Naive thymus-derived CD4-positive, alpha-beta T cell (primary cell): ENCODE data around the gene ATP23. TPM values are rescaled to one million over a fixed set of nuclear protein-coding genes. Genes with fewer than 3 reads are reported as not detected.

Source experiments
- ATAC-seq: fragments of 150-1000 bp; cut with Tn5 transposase; 2 replicates; pipeline ENCODE4 v1.10.0; 2021; ENCODE audit warnings: mild to moderate bottlenecking, moderate library complexity
- CTCF ChIA-PET: fragments of 350-600 bp; sonication (Branson Sonifier 250); formaldehyde crosslinking; loops from one replicate; lab custom pipeline; 2021; ENCODE audit warnings: antibody characterized with exemption; lab: Charles Lee
- POLR2A ChIA-PET: fragments of 350-600 bp; sonication (Branson Sonifier 250); formaldehyde crosslinking; loops from one replicate; lab custom pipeline; 2021; ENCODE audit warnings: antibody characterized with exemption, inconsistent platforms; lab: Charles Lee
- DNase-seq, 9 donors: peaks; one replicate each; pipeline versions ENCODE4 v3.0.0 to v3.0.0-alpha.2; 2020 to 2022; ENCODE audit warnings: mixed read lengths in 1 of 9
- H3K27ac ChIP-seq: one replicate; pipeline ENCODE4 v1.7.0; 2013; ENCODE audit warnings: mild to moderate bottlenecking, low read depth, low read length, moderate library complexity
- H3K27me3 ChIP-seq, 2 donors: one replicate each; pipeline ENCODE4 v1.7.0; 2013; ENCODE audit warnings: low read length in 2 of 2, mild to moderate bottlenecking in 2 of 2, moderate library complexity in 2 of 2; ENCODE audit not compliant: control insufficient read depth in 2 of 2, insufficient read depth in 2 of 2
- H3K36me3 ChIP-seq, 3 experiments: 1 replicate in 2 of 3; 2 replicates in 1 of 3; pipeline ENCODE4 v1.7.0; 2013; ENCODE audit warnings: low read length in 3 of 3, mild to moderate bottlenecking in 3 of 3, moderate library complexity in 1 of 3; ENCODE audit not compliant: insufficient read depth in 3 of 3, control insufficient read depth in 2 of 3
- H3K4me1 ChIP-seq, 2 donors: one replicate each; pipeline ENCODE4 v1.7.0; 2013; ENCODE audit warnings: low read length in 2 of 2, mild to moderate bottlenecking in 2 of 2, moderate library complexity in 1 of 2; ENCODE audit not compliant: control insufficient read depth in 2 of 2, insufficient read depth in 2 of 2
- H3K4me3 ChIP-seq: 2 replicates; pipeline ENCODE4 v1.7.0; 2013; ENCODE audit warnings: mild to moderate bottlenecking, low read length
- H3K9me3 ChIP-seq, 3 experiments: 1 replicate in 2 of 3; 2 replicates in 1 of 3; pipeline ENCODE4 v1.7.0; 2013; ENCODE audit warnings: low read length in 3 of 3; ENCODE audit not compliant: control insufficient read depth in 2 of 3
- H3K27ac Mint-ChIP-seq, 9 donors: one replicate each; pipeline ENCODE4 v1.8.0; 2020 to 2022; ENCODE audit warnings: mixed read lengths in 9 of 9, mild to moderate bottlenecking in 8 of 9, moderate library complexity in 5 of 9, inconsistent platforms in 2 of 9
- H3K27me3 Mint-ChIP-seq, 5 donors: one replicate each; pipeline ENCODE4 v1.8.0; 2021 to 2022; ENCODE audit warnings: mixed read lengths in 5 of 5, mild to moderate bottlenecking in 1 of 5
- H3K36me3 Mint-ChIP-seq, 5 donors: one replicate each; pipeline ENCODE4 v1.8.0; 2020 to 2022; ENCODE audit warnings: mixed read lengths in 5 of 5, mild to moderate bottlenecking in 3 of 5, inconsistent platforms in 1 of 5
- H3K4me1 Mint-ChIP-seq, 7 donors: one replicate each; pipeline ENCODE4 v1.8.0; 2020 to 2022; ENCODE audit warnings: mixed read lengths in 7 of 7, mild to moderate bottlenecking in 3 of 7, inconsistent platforms in 1 of 7
- H3K4me3 Mint-ChIP-seq, 10 donors: one replicate each; pipeline ENCODE4 v1.8.0; 2020 to 2022; ENCODE audit warnings: mild to moderate bottlenecking in 10 of 10, mixed read lengths in 10 of 10, moderate library complexity in 6 of 10, inconsistent platforms in 2 of 10
- H3K9me3 Mint-ChIP-seq, 11 donors: one replicate each; pipeline ENCODE4 v1.8.0; 2020 to 2022; ENCODE audit warnings: mixed read lengths in 11 of 11, mild to moderate bottlenecking in 4 of 11, inconsistent platforms in 1 of 11, moderate library complexity in 1 of 11
- intact Hi-C, 2 donors: fragments of 100-400 bp; cut with micrococcal nuclease; formaldehyde crosslinking; loops; one replicate each; pipeline ENCODE4 v1.15.1; 2023
- polyA plus RNA-seq, 2 donors: library from polyadenylated mRNA; unstranded; fragments of 300-500 nt; fragmentation: Illumina TruSeq; gene quantifications; one replicate each; pipeline ENCODE4 v1.2.3, GENCODE V29; 2021
- total RNA-seq, 6 experiments: library from RNA in 5 of 6; stranded (reverse) in 5 of 6; gene quantifications; 1 replicate in 5 of 6; 2 replicates in 1 of 6; pipeline ENCODE4 v1.2.3 and lab custom pipeline; 2021 to 2026

ATP23 gene
- total and polyA plus RNA-seq, 7 experiments from 2014 or later: 7.2 to 31.1 (median 8.4) TPM

GRCh38 chr12:57993030-57993429 is 51.7 kb downstream of the ATP23 start:
- no peaks in the 10 kb centered on the region for H3K36me3 ChIP-seq
- Mint-ChIP-seq H3K4me3 (no peak overlapping the region), H3K36me3 (peaks cover 0 to 12% (median 4%) of the 10 kb centered on the region in 5 donors), H3K4me1 (no peaks in the 10 kb centered on the region), H3K9me3 (peaks cover 2 to 31% (median 14%) of the 10 kb centered on the region in 11 donors), H3K27me3 (peaks cover 6 to 14% (median 9%) of the 10 kb centered on the region in 5 donors), H3K27ac (no peak overlapping the region)
- POLR2A ChIA-PET: no interaction called here
- no peak for DNase-seq
- intact Hi-C loops: no loop called here
- H3K27me3 ChIP-seq: no peaks in the 10 kb centered on the region
- H3K4me1 ChIP-seq: no peaks in the 10 kb centered on the region
- ATAC-seq: no peak
- CTCF ChIA-PET: interaction anchor here (0.6 kb wide), 1 partner anchor 53 kb away, joined by 6 read pairs; no protein-coding TSS in a partner anchor
- peaks cover 0 to 13% (median 0%) of the 10 kb centered on the region in 3 experiments for H3K9me3 ChIP-seq
- H3K27ac ChIP-seq: no peak overlapping the region
- H3K4me3 ChIP-seq: no peak overlapping the region

- H3K4me3 Mint-ChIP-seq: no peak overlapping the region
- ChIA-PET CTCF (interaction anchor here (0.6 kb wide), 1 partner anchor 54 kb away, joined by 6 read pairs; no protein-coding TSS in a partner anchor), POLR2A (no interaction called here)
- ATAC-seq (no peak), DNase-seq (no peak)
- Histone ChIP-seq H3K4me1 (no peaks in the 10 kb centered on the region), H3K4me3 (no peak overlapping the region), H3K27ac (no peak overlapping the region), H3K27me3 (no peaks in the 10 kb centered on the region), H3K36me3 (no peaks in the 10 kb centered on the region), H3K9me3 (peaks cover 0 to 18% (median 0%) of the 10 kb centered on the region in 3 experiments)
- peaks cover 6 to 15% (median 8%) of the 10 kb centered on the region in 5 donors for H3K27me3 Mint-ChIP-seq
- no peak overlapping the region for H3K27ac Mint-ChIP-seq
- intact Hi-C loops: no loop called here
- H3K9me3 Mint-ChIP-seq: peaks cover 2 to 34% (median 14%) of the 10 kb centered on the region in 11 donors
- H3K4me1 Mint-ChIP-seq: no peaks in the 10 kb centered on the region
- peaks cover 0 to 14% (median 5%) of the 10 kb centered on the region in 5 donors for H3K36me3 Mint-ChIP-seq
These were observed 52.5 kb downstream of the ATP23 start for GRCh38 chr12:57993834-57994233.

GRCh38 chr12:57996520-57996919 is 55.2 kb downstream of the ATP23 start:
- H3K9me3 ChIP-seq: peaks cover 0 to 34% (median 0%) of the 10 kb centered on the region in 3 experiments
- ATAC-seq (no peak), DNase-seq (no peak)
- intact Hi-C loops: no loop called here
- no peak overlapping the region for H3K4me3 ChIP-seq
- Mint-ChIP-seq H3K4me3 (no peak overlapping the region), H3K4me1 (no peaks in the 10 kb centered on the region), H3K36me3 (peaks cover 0 to 26% (median 6%) of the 10 kb centered on the region in 5 donors), H3K9me3 (peaks cover 12 to 53% (median 32%) of the 10 kb centered on the region in 11 donors), H3K27me3 (peaks cover 0 to 20% (median 16%) of the 10 kb centered on the region in 5 donors), H3K27ac (no peak overlapping the region)
- no peaks in the 10 kb centered on the region for H3K36me3 ChIP-seq
- H3K4me1 ChIP-seq: no peaks in the 10 kb centered on the region
- H3K27me3 ChIP-seq: no peaks in the 10 kb centered on the region
- no peak overlapping the region for H3K27ac ChIP-seq
- CTCF ChIA-PET: no interaction called here
- POLR2A ChIA-PET: no interaction called here

GRCh38 chr12:57998251-57998650 is 56.9 kb downstream of the ATP23 start:
- intact Hi-C loops: no loop called here
- no peaks in the 10 kb centered on the region for H3K4me1 ChIP-seq
- peaks cover 0 to 29% (median 16%) of the 10 kb centered on the region in 5 donors for H3K27me3 Mint-ChIP-seq
- H3K4me1 Mint-ChIP-seq: no peaks in the 10 kb centered on the region
- H3K27ac ChIP-seq: no peak overlapping the region
- ChIA-PET CTCF (no interaction called here), POLR2A (no interaction called here)
- H3K9me3 Mint-ChIP-seq: peaks cover 12 to 62% (median 38%) of the 10 kb centered on the region in 11 donors
- H3K27me3 ChIP-seq: no peaks in the 10 kb centered on the region
- no peaks in the 10 kb centered on the region for H3K36me3 ChIP-seq
- H3K27ac Mint-ChIP-seq: no peak overlapping the region
- ATAC-seq (no peak), DNase-seq (no peak)
- H3K9me3 ChIP-seq: peaks cover 0 to 34% (median 0%) of the 10 kb centered on the region in 3 experiments
- H3K36me3 Mint-ChIP-seq: peaks cover 0 to 26% (median 12%) of the 10 kb centered on the region in 5 donors
- no peak overlapping the region for H3K4me3 ChIP-seq
- no peak overlapping the region for H3K4me3 Mint-ChIP-seq

- Mint-ChIP-seq H3K4me1 (no peaks in the 10 kb centered on the region), H3K9me3 (peaks cover 12 to 62% (median 38%) of the 10 kb centered on the region in 11 donors), H3K27ac (no peak overlapping the region), H3K4me3 (no peak overlapping the region), H3K27me3 (peaks cover 0 to 39% (median 20%) of the 10 kb centered on the region in 5 donors), H3K36me3 (peaks cover 0 to 32% (median 16%) of the 10 kb centered on the region in 5 donors)
- no peak for DNase-seq
- peaks cover 0 to 34% (median 0%) of the 10 kb centered on the region in 3 experiments for H3K9me3 ChIP-seq
- H3K36me3 ChIP-seq: no peaks in the 10 kb centered on the region
- no peaks in the 10 kb centered on the region for H3K4me1 ChIP-seq
- POLR2A ChIA-PET: no interaction called here
- H3K27ac ChIP-seq: no peak overlapping the region
- CTCF ChIA-PET: no interaction called here
- no peaks in the 10 kb centered on the region for H3K27me3 ChIP-seq
- intact Hi-C loops: no loop called here
- no peak for ATAC-seq
- H3K4me3 ChIP-seq: no peak overlapping the region
These were observed 59.1 kb downstream of the ATP23 start for GRCh38 chr12:58000499-58000898.

- Mint-ChIP-seq H3K36me3 (peaks cover 0 to 6% (median 0%) of the 10 kb centered on the region in 5 donors), H3K27ac (peak overlapping the region in 1 of 9 donors; percentile 55), H3K4me3 (no peak overlapping the region), H3K9me3 (peaks cover 0 to 9% (median 0%) of the 10 kb centered on the region in 11 donors), H3K4me1 (peaks cover 0 to 2% (median 0%) of the 10 kb centered on the region in 7 donors), H3K27me3 (peaks cover 0 to 28% (median 10%) of the 10 kb centered on the region in 5 donors)
- Histone ChIP-seq H3K9me3 (no peaks in the 10 kb centered on the region), H3K27ac (no peak overlapping the region), H3K36me3 (no peaks in the 10 kb centered on the region), H3K27me3 (no peaks in the 10 kb centered on the region), H3K4me1 (no peaks in the 10 kb centered on the region), H3K4me3 (no peak overlapping the region)
- ChIA-PET POLR2A (no interaction called here), CTCF (no interaction called here)
- no peak for DNase-seq
- no peak for ATAC-seq
- intact Hi-C loops: no loop called here
These were observed 66.5 kb downstream of the ATP23 start for GRCh38 chr12:58007875-58008274.

GRCh38 chr12:58008634-58009033 is 67.3 kb downstream of the ATP23 start:
- H3K36me3 ChIP-seq: no peaks in the 10 kb centered on the region
- H3K27ac Mint-ChIP-seq: no peak overlapping the region
- H3K4me3 Mint-ChIP-seq: no peak overlapping the region
- H3K27me3 ChIP-seq: no peaks in the 10 kb centered on the region
- peaks cover 0 to 9% (median 0%) of the 10 kb centered on the region in 11 donors for H3K9me3 Mint-ChIP-seq
- ChIA-PET CTCF (no interaction called here), POLR2A (no interaction called here)
- H3K27ac ChIP-seq: no peak overlapping the region
- no peak overlapping the region for H3K4me3 ChIP-seq
- DNase-seq (no peak), ATAC-seq (no peak)
- peaks cover 0 to 6% (median 0%) of the 10 kb centered on the region in 5 donors for H3K36me3 Mint-ChIP-seq
- peaks cover 0 to 28% (median 10%) of the 10 kb centered on the region in 5 donors for H3K27me3 Mint-ChIP-seq
- no peaks in the 10 kb centered on the region for H3K4me1 ChIP-seq
- H3K9me3 ChIP-seq: no peaks in the 10 kb centered on the region
- H3K4me1 Mint-ChIP-seq: peaks cover 0 to 2% (median 0%) of the 10 kb centered on the region in 7 donors
- intact Hi-C loops: no loop called here
